Skin epidermis (tissue), 12 donors: Measurements from ENCODE around the gene ST3GAL5.
A peak's percentile ranks its signal among the peaks of the same experiment; 100 is the strongest.
"Not testable (repeated sequence)": the region's sequence is repeated elsewhere in the genome, so short reads cannot be mapped to it uniquely, and the experiment has no call there.

Experiments used
- H3K27ac ChIP-seq, 21 experiments: fragments of 200-600 bp; sonication (generic) in 11 of 21; one replicate each; pipeline ENCODE4 v1.5.0; 2020; ENCODE audit warnings: mild to moderate bottlenecking in 3 of 21, inconsistent platforms in 2 of 21, moderate library complexity in 2 of 21
- H3K4me3 ChIP-seq, 7 experiments: fragments of 200-600 bp; sonication (generic) in 2 of 7; one replicate each; pipeline ENCODE4 v1.5.0; 2020; ENCODE audit warnings: inconsistent platforms in 2 of 7, mild to moderate bottlenecking in 2 of 7, moderate library complexity in 1 of 7

The ST3GAL5 gene

DNA sequence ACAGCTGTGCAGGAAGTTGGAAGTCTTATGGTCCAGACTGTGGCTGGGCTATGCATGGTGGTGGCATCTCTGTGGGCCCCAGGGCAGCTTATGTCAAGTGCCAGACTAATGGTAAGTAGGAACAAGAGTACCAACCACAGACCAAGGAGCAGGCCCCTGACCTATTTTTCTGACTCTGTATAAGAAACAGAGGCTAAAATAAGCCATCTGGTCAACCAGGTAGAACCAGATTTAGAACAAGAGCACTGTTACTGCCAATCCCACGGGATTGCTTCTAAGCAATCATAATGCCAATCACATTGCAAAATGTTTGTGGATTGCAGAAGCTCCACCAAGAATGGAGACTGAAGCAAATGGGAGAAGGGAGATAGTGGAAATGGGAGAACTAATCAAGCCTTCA is 11.1 kb upstream of the ST3GAL5 start:
- Histone ChIP-seq H3K4me3 (no peak overlapping the region), H3K27ac (no peak overlapping the region)

DNA sequence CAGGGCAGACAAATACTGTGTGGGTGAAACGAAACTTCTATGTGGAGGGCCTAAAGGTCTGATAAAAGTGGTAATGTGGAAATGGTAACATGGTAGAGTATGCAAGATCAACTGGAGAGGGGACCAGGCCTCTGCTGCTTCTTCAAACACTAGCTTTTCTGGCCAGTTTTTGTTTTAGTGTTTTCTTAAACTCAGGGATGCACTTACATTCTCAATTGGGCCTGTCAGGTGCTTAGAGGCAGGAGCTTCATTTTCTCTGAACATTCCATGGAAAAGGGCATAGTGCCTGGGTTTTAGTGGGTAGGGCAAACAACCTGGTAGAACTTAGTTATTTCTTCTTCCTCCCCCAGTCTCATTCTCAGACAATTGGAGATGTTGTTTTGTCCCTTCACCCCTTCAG is 10.5 kb upstream of the ST3GAL5 start:
- Histone ChIP-seq H3K4me3 (no peak overlapping the region), H3K27ac (no peak overlapping the region)

DNA sequence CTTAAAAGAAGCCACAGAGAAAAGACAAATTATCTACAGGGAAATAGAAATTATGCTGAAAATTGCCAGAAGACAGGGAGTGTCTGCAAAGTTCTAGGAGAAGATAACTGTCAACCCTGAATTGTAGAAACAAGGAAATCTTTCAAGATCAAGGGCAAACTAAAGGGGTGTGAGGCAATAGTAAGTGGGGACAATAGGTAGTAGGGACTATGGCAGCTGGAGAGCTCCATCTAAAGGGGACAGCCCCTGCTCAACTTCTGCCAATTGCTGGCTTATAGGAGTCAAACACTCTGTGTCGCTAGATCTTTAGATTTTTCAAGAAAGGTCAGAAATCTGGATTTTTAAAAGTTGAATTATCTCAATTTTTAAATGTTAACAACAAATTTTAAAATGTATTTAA is 10.1 kb upstream of the ST3GAL5 start:
- Histone ChIP-seq H3K27ac (no peak overlapping the region), H3K4me3 (no peak overlapping the region)

DNA sequence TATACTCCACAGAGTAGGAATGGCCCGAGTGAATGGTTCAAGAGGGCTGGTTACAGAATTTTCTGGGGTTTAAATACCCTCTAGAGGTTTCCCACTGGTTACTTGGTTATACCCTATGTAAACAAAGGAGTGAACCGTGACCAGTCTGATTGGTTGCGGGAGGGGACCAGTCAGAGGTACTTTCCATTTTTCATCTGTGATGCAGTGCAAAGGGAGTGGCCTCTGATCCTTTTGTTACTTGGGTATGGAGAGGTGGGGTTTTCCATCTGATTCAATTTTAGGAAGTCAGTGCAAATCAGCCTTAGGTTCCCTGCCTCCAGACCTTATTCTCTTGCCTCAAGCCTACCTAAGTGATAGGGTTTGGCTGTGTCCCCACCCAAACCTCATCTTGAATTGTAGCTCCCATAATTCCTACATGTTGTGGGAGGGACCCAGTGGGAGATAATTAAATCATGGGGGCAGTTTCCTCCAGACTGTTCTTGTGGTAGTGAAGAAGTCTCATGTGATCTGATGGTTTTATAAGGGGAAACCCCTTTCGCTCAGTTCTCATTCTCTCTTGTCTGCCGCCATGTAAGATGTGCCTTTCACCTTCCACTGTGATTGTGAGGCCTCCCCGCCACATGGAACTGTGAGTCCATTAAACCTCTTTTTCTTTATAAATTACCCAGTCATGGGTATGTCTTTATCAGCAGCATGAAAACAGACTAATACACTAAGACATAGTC is 5.9 kb upstream of the ST3GAL5 start:
- H3K4me3 ChIP-seq = not testable (repeated sequence)
- peak overlapping the region in 7 of 21 experiments; percentile 19 to 74 (median 45) for H3K27ac ChIP-seq

DNA sequence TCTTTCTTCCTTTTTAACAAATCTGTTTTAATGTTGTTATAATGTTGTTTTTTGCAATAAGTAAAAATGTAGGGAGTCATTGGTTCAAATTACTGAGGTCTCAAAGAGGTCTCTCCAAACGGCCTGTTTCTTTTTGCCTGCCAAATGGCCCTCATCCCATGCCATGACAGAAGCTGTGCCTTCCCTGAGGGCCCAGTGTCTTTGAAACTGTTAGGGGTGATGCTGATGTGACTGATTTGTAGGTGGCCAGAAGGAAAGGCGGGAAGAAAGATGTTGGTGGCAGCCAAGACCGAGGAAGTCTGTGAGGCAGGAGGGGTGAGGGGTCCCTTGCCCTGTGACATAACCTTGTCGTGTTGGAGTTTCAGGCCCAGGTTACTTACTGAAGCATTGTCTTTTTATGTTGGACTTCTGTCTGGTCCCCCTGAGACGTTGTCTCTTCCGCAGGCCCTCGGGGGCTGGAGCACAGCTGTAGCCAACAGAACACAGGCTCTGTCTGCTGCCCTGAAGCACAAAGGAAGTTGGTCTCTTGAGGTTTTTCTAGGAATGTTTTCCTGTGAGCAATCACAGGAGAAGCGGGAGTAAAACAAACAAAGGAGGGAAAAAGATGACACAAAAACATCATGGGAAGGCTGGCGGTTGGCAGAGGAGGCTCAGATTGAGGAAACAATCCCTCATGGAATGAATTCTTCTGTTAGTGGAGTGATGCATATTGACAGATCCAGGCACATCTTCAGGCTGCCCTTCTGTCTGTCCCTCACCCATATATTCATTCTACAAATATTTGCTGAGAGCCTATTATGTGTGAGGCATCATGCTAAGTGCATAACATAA is 4.9 kb upstream of the ST3GAL5 start:
- no peak overlapping the region for H3K4me3 ChIP-seq
- peak overlapping the region in 12 of 21 experiments; percentile 3 to 74 (median 41) for H3K27ac ChIP-seq

DNA sequence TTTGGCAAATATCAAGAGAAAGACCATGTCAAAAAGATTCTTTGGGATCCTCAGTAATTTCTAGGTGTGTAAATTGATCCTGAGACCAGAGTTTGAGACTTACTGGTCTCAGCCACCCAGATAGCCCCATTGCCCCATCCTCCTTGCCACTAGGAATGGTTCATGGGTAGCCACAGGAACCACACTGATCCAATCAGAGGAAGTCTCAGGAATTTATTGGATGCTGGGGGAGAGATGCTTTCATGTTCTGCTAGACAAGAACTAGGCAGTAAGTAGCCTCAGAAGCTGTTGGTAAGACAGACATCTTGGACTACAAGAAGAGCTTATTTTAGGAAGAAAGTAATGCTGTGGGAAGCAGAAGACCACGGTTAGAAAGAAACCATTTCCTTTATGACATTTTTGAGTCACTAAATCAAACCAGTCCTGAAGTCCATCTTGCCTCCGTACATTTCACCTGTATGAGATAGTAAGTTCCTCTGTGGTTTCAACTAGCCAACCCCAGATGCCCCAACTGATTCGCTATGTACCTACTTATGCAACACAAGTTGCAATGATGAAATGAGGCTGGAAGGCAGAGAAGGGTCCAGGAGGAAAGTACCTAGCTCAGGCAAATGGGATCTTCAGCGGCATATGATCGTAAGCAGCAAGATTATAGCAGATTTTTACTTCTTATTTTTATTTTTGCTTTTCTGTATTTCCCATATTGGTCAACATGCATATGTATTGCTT is 3.6 kb upstream of the ST3GAL5 start:
- Histone ChIP-seq H3K4me3 (no peak overlapping the region), H3K27ac (no peak overlapping the region)

DNA sequence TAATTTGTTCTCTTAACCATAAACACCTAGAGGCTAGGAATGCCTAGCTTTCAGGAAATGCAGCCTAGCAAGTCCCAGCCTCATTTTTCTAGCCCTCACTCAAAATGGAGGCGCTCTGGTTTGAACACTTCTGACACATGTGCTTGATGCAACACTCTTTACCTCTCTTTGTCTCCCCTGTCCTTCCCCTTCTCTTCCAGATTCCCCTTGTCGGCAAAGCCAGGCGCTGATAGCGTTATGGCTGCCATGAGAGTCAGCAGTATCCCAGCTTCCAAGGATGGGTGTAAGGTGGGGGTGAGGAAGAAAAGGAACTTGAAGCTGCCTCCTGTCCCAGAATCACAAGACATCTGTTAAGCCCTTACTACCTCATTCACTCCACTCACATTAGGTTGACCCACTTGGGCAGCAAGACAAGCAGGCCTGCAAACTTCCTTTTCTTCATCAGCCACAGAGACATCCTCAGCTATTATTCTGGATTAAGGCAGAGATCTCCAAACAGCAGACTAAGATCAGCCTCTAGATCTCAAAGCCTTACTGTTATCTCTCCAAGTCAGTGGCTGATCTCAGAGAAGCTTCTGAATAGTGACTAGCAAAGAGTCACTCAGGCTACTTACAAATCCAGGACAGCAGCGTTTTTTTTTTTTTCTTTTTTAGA is 1.9 kb upstream of the ST3GAL5 start:
- H3K27ac ChIP-seq = peak overlapping the region in 13 of 21 experiments; percentile 76 to 91 (median 84)
- H3K4me3 ChIP-seq = peak overlapping the region in 1 of 7 experiments; percentile 90

DNA sequence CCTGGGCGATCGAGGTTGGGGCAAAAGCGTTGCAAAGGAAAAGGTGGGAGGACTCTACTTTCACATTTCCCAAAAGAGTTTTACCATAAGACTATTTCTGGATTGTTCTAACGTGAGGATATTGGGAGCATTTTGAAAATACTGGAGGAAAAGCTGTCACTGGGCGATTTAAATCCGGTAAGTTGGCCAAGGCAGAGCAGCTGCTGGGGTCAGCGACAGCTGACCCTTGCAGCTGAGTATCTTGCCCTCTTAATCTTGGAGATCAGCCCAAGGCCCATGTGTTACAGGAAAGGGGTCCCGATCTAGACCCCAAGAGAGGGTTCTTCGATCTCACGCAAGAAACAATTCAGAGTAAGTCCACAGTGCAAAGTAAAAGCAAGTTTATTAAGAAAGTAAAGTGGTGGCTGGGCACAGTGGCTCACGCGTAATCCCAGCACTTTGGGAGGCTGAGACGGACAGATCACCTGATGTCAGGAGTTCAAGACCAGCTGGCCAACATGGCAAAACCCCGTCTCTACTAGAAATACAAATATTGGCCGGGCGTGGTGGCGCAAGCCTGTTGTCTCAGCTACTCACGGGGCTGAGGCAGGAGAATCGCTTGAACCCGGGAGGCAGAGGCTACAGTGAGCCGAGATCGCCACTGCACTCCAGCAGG is 964 bp upstream of the ST3GAL5 start:
- Histone ChIP-seq H3K4me3 (peak overlapping the region; percentile 58 to 90 (median 77)), H3K27ac (peak overlapping the region; percentile 54 to 91 (median 81))

DNA sequence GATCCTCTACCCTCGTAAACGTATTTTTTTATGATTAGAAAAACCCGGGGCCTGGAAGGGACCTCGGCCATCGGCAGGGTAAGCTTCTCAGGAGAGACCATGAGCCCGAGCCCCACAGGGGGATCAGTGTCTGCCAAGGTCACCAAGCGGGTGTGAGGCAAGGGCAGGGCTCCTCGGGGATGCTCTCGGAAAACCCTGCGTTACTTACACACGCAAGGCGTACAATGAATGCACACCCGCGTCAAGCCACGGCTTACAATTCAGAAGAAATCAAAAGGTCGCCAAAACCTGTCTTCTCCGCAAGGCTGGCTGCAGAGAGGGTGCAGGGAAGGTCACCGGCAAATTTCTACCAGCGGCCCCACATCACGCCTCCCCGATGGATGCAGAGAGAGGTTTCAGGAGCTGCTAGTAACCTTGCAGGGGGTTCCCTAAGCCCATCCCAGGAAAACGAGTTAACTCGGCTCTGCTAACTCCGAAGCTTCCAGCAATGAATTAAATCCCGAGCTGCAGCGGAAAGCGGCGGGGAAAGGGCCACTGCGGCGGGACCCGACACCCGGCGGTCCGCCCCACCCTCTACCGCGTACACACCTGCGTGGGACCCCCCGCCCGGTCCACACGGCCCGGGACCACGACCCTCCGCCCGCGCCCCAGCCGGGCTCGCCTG is 638 bp downstream of the ST3GAL5 start:
- Histone ChIP-seq H3K27ac (peak overlapping the region; percentile 40 to 91 (median 81)), H3K4me3 (peak overlapping the region; percentile 58 to 90 (median 77))

DNA sequence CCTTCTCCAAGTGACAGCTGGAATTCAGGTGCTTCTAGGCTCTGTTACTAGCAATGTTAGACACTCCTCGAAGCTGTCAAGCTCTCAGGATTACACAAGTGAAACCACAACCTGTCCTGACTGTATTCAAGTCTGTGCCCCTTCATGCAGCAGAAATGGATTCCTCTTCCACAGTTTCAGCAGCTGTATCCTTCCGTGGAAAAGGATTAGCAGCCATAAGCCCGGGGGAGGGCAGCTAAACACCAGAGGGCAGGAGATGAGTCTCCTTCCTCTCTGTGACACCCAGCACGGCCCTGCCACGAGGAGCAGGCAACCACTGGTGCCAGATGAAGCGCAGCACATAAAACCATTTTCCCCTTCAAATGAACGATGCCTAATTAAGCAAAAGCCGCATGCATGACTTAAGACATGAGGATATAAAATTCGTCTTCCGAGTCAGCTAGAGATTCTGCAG is 1.2 kb downstream of the ST3GAL5 start:
- H3K4me3 ChIP-seq = peak overlapping the region; percentile 58 to 90 (median 77)
- H3K27ac ChIP-seq = peak overlapping the region in 19 of 21 experiments; percentile 51 to 91 (median 81)

DNA sequence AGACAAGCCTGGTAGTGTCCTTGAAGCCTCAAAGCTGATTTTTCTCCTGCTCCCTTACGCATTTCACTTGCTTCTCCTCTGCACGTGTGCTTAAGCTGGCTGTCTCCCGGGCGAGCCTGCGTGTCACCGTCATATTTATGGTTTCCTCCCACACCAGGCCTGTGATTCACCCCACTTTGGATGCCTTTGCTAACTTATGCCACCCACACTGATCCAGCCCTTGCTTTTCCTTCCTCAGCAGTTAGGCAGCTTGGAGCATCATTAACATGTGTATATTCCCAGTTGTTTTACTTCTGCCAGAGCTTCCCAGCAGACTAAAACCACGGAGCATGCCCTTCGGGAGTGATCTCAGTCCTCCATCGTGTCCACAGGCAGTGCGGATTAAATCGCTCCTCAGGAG is 2.2 kb downstream of the ST3GAL5 start:
- peak overlapping the region in 3 of 7 experiments; percentile 61 to 90 (median 81) for H3K4me3 ChIP-seq
- peak overlapping the region in 14 of 21 experiments; percentile 51 to 91 (median 80) for H3K27ac ChIP-seq

DNA sequence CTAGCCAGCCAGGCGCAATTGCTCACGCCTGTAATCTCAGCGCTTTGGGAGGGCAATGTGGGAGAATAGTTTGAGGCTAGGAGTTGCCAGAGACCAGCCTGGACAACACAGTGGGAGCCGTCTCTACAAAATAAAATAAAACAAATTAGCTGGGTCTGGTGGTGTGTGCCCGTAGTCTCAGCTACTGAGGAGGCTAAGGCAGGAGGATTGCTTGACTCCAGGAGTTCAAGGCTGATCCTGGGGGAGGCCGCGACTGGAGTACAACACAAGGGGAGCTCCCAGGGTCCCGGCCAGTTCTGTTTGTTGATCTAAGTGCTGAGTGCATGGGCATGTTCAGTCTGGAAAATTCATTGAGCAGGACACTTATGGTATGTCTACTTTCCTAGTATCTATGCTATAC is 2.6 kb downstream of the ST3GAL5 start:
- Histone ChIP-seq H3K4me3 (no peak overlapping the region), H3K27ac (peak overlapping the region in 8 of 21 experiments; percentile 35 to 91 (median 69))

DNA sequence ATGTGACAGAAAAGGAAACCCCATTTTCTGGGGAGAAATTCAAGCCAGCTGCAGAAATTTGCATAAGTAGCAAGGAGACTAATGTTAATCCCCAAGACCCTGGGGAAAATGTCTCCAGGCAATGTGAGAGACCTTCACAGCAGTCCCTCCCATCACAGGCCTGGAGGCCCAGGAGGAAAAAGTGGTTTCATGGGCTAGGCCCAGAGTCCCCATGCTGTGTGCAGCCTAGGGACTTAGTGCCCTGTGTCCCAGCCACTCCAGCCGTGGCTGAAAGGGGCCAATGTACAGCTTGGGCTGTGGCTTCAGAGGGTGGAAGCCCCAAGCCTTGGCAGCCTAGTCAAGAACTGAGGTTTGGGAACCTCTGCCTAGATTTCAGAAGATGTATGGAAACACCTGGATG is 7.0 kb downstream of the ST3GAL5 start:
- not testable (repeated sequence) for H3K4me3 ChIP-seq, H3K27ac ChIP-seq

DNA sequence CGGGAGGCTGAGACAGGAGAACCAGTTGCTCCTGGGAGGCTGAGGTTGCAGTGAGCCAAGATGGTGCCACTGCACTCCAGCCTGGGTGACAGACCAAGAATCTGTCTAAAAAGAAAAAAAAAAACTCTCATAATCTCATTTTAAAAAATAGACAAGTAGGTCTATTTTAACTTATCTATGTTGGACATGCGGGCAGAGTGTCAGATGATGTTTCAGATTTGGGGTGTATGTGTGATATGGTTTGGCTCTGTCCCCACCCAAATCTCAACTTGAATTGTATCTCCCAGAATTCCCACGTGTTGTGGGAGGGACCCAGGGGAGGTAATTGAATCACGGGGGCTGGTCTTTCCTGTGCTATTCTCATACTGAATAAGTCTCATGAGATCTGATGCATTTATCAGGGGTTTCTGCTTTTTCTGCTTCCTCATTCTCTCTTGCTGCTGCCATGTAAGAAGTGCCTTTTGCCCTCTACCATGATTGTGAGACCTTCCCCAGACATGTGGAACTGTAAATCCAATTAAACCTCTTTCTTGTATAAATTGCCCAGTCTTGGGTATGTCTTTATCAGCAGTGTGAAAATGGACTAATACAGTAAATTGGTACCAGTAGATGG is 8.0 kb downstream of the ST3GAL5 start:
- not testable (repeated sequence) for H3K27ac ChIP-seq

DNA sequence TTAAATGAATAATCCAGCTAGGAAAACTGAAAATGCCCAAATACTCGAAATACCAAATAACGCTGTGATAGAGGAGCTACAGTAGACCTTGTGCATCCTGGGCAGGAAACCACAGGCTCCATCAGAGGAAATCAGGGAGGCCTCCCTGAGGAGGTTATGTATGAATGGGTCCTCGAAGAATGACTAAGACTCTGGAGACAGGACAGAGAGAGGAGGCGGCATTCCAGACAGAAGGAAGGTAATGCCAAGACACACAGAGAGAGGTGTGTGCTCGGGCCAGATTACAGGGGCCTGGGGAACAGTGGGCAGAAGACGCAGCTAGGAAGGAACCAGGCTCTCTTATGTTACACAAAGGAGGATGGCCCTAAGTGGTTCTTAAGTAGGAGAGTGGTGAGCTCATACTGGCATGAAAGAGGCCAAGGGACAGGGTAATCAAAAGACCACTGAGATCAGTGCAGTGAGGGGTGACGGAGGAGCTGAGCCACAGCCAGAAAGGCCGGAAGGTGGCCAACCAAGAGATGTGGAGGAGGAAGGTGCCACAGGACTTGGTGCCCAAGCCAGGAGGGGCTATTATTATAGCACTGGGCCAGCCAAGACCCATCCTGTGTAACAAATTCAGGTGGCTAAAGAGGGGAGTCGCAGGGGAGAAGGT is 9.9 kb downstream of the ST3GAL5 start:
- Histone ChIP-seq H3K4me3 (no peak overlapping the region), H3K27ac (peak overlapping the region in 1 of 21 experiments; percentile 38)

More for the DNA sequence above, 8.0 kb downstream of the ST3GAL5 start:
- not testable (repeated sequence) for H3K4me3 ChIP-seq

DNA sequence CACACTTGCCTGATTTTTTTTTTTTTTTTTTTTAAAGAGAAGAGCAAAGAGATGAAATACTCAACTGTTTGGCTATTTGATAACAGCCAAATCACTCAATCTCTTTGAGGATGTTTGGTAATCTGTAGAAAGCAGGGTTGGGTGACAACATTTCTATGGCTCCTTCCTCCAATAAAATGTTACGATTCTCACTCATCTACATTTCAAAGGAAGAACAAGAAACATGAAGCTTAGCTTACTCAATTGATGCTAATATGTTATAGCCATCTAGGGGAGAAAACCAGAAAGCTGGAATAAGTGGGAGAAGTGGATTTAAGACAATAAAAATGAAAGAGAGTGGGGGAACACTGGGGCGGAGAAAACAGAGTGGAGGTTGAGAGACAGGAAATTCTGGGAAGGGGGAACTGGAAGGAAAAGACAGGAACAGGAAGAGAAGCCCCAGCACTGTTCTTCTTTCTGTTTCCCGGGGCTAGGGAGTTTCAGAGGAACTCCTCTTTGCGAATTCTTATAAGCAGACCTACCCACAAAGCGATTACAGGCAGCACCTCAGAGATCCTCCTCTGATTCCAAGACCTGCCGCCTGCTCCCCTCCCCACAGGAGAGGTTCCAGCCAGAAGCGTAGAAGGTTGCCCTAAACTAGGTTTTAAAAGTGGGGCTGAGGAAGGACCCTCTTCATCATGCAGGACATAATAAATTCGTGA is 13.3 kb downstream of the ST3GAL5 start:
- peak overlapping the region in 5 of 21 experiments; percentile 13 to 48 (median 20) for H3K27ac ChIP-seq

DNA sequence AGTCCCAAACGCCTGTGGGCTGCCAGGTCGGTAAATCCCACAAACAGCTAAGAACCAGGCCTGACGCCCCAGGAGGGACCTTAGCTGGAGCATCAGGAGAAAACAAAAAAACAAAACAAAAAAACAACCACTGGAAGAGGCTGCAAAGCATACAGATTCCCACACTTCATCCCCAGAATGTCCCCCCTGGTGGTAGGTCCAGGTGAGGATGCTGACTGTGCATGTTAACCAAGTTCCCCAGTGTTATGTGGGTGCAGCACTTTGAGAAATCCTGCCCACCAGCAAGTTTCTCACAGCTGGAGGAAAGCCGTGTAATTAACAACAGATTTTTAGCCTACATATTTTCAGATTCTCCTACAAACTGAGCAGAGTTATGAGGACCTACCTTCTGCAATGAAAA is 15.1 kb downstream of the ST3GAL5 start:
- Histone ChIP-seq H3K27ac (no peak overlapping the region), H3K4me3 (no peak overlapping the region)

More for the DNA sequence above, 13.3 kb downstream of the ST3GAL5 start:
- no peak overlapping the region for H3K4me3 ChIP-seq
